Measurements from ENCODE around the gene C17orf100.
A peak's percentile ranks its signal among the peaks of the same experiment; 100 is the strongest.
"Not testable (repeated sequence)": the region's sequence is repeated elsewhere in the genome, so short reads cannot be mapped to it uniquely, and the experiment has no call there.

Gene C17orf100

GRCh38 chr17:6641247-6641863 lies 10.2 kb upstream of the C17orf100 start:
- no peak for DNase-seq (ENCODE audit: low spot score)

- no peak for DNase-seq (ENCODE audit: low spot score)
Measured at GRCh38 chr17:6642592-6642991, 9.0 kb upstream of the C17orf100 start.

- no peak for DNase-seq (ENCODE audit: low spot score)
Measured at GRCh38 chr17:6643451-6644125, 8.0 kb upstream of the C17orf100 start.

GRCh38 chr17:6648181-6648580 lies 3.4 kb upstream of the C17orf100 start:
- no peak for DNase-seq (ENCODE audit: low spot score)

GRCh38 chr17:6651919-6652452 lies 424 bp downstream of the C17orf100 start:
- peak; percentile 56 for DNase-seq (ENCODE audit: low spot score)

- DNase-seq (ENCODE audit: low spot score), result no peak
Measured at GRCh38 chr17:6654841-6655731, 3.5 kb downstream of the C17orf100 start.

- DNase-seq (ENCODE audit: low spot score), result not testable (repeated sequence)
Measured at GRCh38 chr17:6655732-6656361, 4.3 kb downstream of the C17orf100 start.

GRCh38 chr17:6656797-6657632 lies 5.5 kb downstream of the C17orf100 start:
- not testable (repeated sequence) for DNase-seq (ENCODE audit: low spot score)

- DNase-seq (ENCODE audit: low spot score), result no peak
Measured at GRCh38 chr17:6657633-6658287, 6.2 kb downstream of the C17orf100 start.

- not testable (repeated sequence) for DNase-seq (ENCODE audit: low spot score)
Measured at GRCh38 chr17:6658411-6658810, 6.8 kb downstream of the C17orf100 start.

GRCh38 chr17:6660101-6660500 lies 8.5 kb downstream of the C17orf100 start:
- DNase-seq (ENCODE audit: low spot score), result no peak

GRCh38 chr17:6660805-6661463 lies 9.4 kb downstream of the C17orf100 start:
- no peak for DNase-seq (ENCODE audit: low spot score)

- no peak for DNase-seq (ENCODE audit: low spot score)
Measured at GRCh38 chr17:6661464-6661848, 9.9 kb downstream of the C17orf100 start.

GRCh38 chr17:6663200-6663599 lies 11.6 kb downstream of the C17orf100 start:
- not testable (repeated sequence) for DNase-seq (ENCODE audit: low spot score)

GRCh38 chr17:6666077-6666521 lies 14.5 kb downstream of the C17orf100 start:
- DNase-seq (ENCODE audit: low spot score), result peak; percentile 67

- DNase-seq (ENCODE audit: low spot score), result no peak
Measured at GRCh38 chr17:6666557-6666956, 15.0 kb downstream of the C17orf100 start.

GRCh38 chr17:6667516-6667915 lies 16.0 kb downstream of the C17orf100 start:
- DNase-seq (ENCODE audit: low spot score), result no peak

GRCh38 chr17:6668219-6668618 lies 16.7 kb downstream of the C17orf100 start:
- no peak for DNase-seq (ENCODE audit: low spot score)

GRCh38 chr17:6668727-6669425 lies 17.3 kb downstream of the C17orf100 start:
- no peak for DNase-seq (ENCODE audit: low spot score)
